ENCODE results near the gene ATP6V1F.
A peak's percentile ranks its signal among the peaks of the same experiment; 100 is the strongest.

- TF ChIP-seq, protein P1, sequence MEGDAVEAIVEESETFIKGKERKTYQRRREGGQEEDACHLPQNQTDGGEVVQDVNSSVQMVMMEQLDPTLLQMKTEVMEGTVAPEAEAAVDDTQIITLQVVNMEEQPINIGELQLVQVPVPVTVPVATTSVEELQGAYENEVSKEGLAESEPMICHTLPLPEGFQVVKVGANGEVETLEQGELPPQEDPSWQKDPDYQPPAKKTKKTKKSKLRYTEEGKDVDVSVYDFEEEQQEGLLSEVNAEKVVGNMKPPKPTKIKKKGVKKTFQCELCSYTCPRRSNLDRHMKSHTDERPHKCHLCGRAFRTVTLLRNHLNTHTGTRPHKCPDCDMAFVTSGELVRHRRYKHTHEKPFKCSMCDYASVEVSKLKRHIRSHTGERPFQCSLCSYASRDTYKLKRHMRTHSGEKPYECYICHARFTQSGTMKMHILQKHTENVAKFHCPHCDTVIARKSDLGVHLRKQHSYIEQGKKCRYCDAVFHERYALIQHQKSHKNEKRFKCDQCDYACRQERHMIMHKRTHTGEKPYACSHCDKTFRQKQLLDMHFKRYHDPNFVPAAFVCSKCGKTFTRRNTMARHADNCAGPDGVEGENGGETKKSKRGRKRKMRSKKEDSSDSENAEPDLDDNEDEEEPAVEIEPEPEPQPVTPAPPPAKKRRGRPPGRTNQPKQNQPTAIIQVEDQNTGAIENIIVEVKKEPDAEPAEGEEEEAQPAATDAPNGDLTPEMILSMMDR (IDR thresholded peaks at IDR 0.05): peak in 2 of 3 experiments; percentile 18 to 24
- TF ChIP-seq POLR2A (IDR thresholded peaks at IDR 0.05): no peak
Observed at GRCh38 chr7:128863433-128863989, 855 bp downstream of the ATP6V1F start.
